Bronchial epithelial cell (primary cell): ENCODE measurements around the gene LTB. TPM values are rescaled to one million over a fixed set of nuclear protein-coding genes. Genes with fewer than 3 reads are reported as not detected.

Experiments
- DNase-seq: peaks from one replicate; pipeline ENCODE4 v3.0.0-alpha.2; 2010; ENCODE audit warnings: low read depth
- FAIRE-seq: peaks from 2 replicates; lab custom pipeline; 2011; peaks lifted over from hg19 to GRCh38; lab: Jason Lieb, UNC
- H3K27me3 ChIP-seq: 2 replicates; pipeline ENCODE4 v1.5.1; 2011; ENCODE audit warnings: low read length; ENCODE audit not compliant: control insufficient read depth, insufficient read depth
- H3K36me3 ChIP-seq: 2 replicates; pipeline ENCODE4 v1.5.1; 2011; ENCODE audit warnings: low read length; ENCODE audit not compliant: control insufficient read depth, insufficient read depth
- H3K4me3 ChIP-seq: 2 replicates; pipeline ENCODE4 v1.5.1; 2011; ENCODE audit warnings: mild to moderate bottlenecking, low read depth, low read length, control low read depth
- CTCF ChIP-seq: IDR thresholded peaks from 2 replicates; pipeline ENCODE4 v1.5.1; 2011; ENCODE audit warnings: mild to moderate bottlenecking, moderate library complexity, low read length, control low read depth, inconsistent platforms; ENCODE audit not compliant: insufficient read depth, severe bottlenecking
- total RNA-seq: library from RNA; depleted of rRNA; stranded (reverse); fragments of >200 nt; gene quantifications from 2 replicates; pipeline ENCODE4 v1.2.1, GENCODE V29; 2014

The LTB gene
- total RNA-seq, 1 donor from 2014 or later: not detected

DNA sequence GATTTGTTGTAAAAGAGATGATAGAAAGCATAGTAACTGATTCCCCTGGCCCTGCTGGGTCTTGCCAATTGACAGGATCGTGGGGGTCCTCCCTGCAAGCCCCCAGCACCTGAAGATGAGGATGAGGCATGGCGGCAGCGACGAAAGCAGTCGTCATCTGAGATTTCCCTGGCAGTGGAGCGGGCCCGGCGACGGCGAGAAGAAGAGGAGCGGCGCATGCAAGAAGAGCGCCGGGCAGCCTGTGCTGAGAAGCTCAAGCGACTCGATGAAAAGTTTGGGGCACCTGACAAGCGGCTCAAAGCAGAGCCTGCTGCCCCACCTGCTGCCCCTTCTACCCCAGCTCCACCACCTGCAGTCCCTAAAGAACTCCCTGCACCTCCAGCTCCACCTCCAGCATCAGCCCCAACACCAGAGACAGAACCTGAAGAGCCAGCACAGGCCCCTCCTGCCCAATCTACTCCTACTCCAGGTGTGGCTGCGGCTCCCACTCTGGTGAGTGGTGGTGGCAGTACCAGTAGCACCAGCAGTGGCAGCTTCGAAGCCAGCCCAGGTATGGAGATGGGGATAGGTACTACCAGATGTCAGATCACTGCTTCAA is 45.6 kb upstream of the LTB start:
- FAIRE-seq (no peak), DNase-seq (no peak)
- no peak for TF ChIP-seq CTCF
- Histone ChIP-seq H3K4me3 (no peak overlapping the region), H3K27me3 (no peaks in the 10 kb centered on the region), H3K36me3 (peaks cover 67% of the 10 kb centered on the region)

DNA sequence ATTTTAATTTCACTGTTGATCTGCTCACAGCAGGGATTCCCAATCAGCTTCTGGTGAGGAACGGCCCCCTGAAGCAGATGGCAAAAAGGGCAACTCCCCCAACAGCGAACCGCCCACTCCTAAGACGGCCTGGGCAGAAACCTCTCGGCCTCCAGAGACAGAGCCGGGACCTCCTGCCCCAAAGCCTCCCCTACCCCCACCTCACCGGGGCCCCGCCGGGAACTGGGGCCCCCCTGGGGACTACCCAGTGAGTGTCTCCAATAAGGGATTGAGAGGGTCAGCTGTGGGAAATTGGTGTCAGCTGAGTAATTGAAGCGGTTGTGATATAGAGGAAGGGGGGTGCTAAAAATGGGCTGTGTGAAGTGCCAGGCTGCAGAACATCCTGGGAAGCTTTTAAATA is 44.7 kb upstream of the LTB start:
- TF ChIP-seq CTCF: no peak
- H3K4me3 ChIP-seq: no peak overlapping the region
- no peak for DNase-seq
- no peak for FAIRE-seq
- no peaks in the 10 kb centered on the region for H3K27me3 ChIP-seq
- peaks cover 61% of the 10 kb centered on the region for H3K36me3 ChIP-seq

- FAIRE-seq: no peak
- Histone ChIP-seq H3K36me3 (peaks cover 44% of the 10 kb centered on the region), H3K27me3 (no peaks in the 10 kb centered on the region), H3K4me3 (no peak overlapping the region)
- no peak for DNase-seq
- TF ChIP-seq CTCF: no peak
Measured at GRCh38 chr6:31624070-31624469, 41.8 kb upstream of the LTB start.

DNA sequence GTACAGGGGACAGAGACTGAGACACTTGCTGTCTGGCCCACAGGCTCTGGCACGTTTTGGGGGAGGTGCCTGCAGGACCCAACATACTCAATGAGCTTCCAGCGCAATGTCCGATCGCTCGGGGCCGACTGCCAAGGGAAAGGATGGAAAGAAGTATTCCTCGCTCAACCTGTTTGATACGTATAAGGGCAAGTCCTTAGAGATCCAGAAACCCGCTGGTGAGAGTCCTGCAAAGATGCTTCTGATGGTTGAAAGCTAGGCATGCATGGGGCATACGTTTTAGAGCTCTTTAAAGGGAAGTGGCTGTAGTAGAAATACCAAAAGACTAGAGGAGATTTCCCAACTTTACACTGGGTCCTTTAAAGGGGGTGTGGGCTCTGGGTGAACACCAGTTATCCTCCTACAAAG is 40.5 kb upstream of the LTB start:
- DNase-seq (peak; percentile 63), FAIRE-seq (no peak)
- TF ChIP-seq CTCF: no peak
- Histone ChIP-seq H3K36me3 (peaks cover 35% of the 10 kb centered on the region), H3K27me3 (no peaks in the 10 kb centered on the region), H3K4me3 (no peak overlapping the region)

- peak overlapping the region; percentile 73 for H3K4me3 ChIP-seq
- no peak for FAIRE-seq
- H3K36me3 ChIP-seq: peaks cover 30% of the 10 kb centered on the region
- no peak for TF ChIP-seq CTCF
- no peaks in the 10 kb centered on the region for H3K27me3 ChIP-seq
- no peak for DNase-seq
Measured at GRCh38 chr6:31621991-31622390, 39.8 kb upstream of the LTB start.

GRCh38 chr6:31621320-31621939 is 39.2 kb upstream of the LTB start:
- DNase-seq: no peak
- Histone ChIP-seq H3K36me3 (peaks cover 26% of the 10 kb centered on the region), H3K4me3 (peak overlapping the region; percentile 73), H3K27me3 (no peaks in the 10 kb centered on the region)
- no peak for FAIRE-seq
- TF ChIP-seq CTCF: no peak
